GM18526 (cell line): ENCODE measurements around the gene RAB40A.

Experiments used
- POLR2A ChIP-seq: IDR thresholded peaks from 3 replicates; pipeline ENCODE4 v1.6.1; 2011; ENCODE audit not compliant: insufficient read length; ENCODE audit errors: extremely low read depth

RAB40A gene

GRCh38 chrX:103535206-103535605 lies 15.9 kb upstream of the RAB40A start:
- TF ChIP-seq POLR2A, result no peak

GRCh38 chrX:103533511-103534216 lies 14.4 kb upstream of the RAB40A start:
- TF ChIP-seq POLR2A, result no peak

- no peak for TF ChIP-seq POLR2A
Observed at GRCh38 chrX:103531002-103531401, 11.7 kb upstream of the RAB40A start.

GRCh38 chrX:103530545-103530944 lies 11.3 kb upstream of the RAB40A start:
- TF ChIP-seq POLR2A, result no peak

GRCh38 chrX:103529550-103529949 lies 10.3 kb upstream of the RAB40A start:
- TF ChIP-seq POLR2A, result no peak

GRCh38 chrX:103524747-103525146 lies 5.5 kb upstream of the RAB40A start:
- no peak for TF ChIP-seq POLR2A

- no peak for TF ChIP-seq POLR2A
Observed at GRCh38 chrX:103523605-103524004, 4.3 kb upstream of the RAB40A start.

GRCh38 chrX:103520386-103520785 lies 1.1 kb upstream of the RAB40A start:
- no peak for TF ChIP-seq POLR2A

- TF ChIP-seq POLR2A, result no peak
Observed at GRCh38 chrX:103518571-103518970, 718 bp downstream of the RAB40A start.

GRCh38 chrX:103517246-103517645 lies 2.0 kb downstream of the RAB40A start:
- TF ChIP-seq POLR2A, result no peak

GRCh38 chrX:103513476-103514108 lies 5.7 kb downstream of the RAB40A start:
- TF ChIP-seq POLR2A, result no peak

GRCh38 chrX:103513067-103513466 lies 6.2 kb downstream of the RAB40A start:
- TF ChIP-seq POLR2A, result no peak

- TF ChIP-seq POLR2A, result no peak
Observed at GRCh38 chrX:103510031-103510430, 9.3 kb downstream of the RAB40A start.

- TF ChIP-seq POLR2A, result no peak
Observed at GRCh38 chrX:103503853-103504207, 15.5 kb downstream of the RAB40A start.

- no peak for TF ChIP-seq POLR2A
Observed at GRCh38 chrX:103503163-103503852, 16.0 kb downstream of the RAB40A start.

- no peak for TF ChIP-seq POLR2A
Observed at GRCh38 chrX:103498786-103499185, 20.5 kb downstream of the RAB40A start.
